ENCODE measurements around the gene ETV1. TPM values are rescaled to one million over a fixed set of nuclear protein-coding genes. Genes with fewer than 3 reads are reported as not detected.

Gene ETV1
- total RNA-seq, 1 experiment from 2014 or later: 68.5 TPM

DNA sequence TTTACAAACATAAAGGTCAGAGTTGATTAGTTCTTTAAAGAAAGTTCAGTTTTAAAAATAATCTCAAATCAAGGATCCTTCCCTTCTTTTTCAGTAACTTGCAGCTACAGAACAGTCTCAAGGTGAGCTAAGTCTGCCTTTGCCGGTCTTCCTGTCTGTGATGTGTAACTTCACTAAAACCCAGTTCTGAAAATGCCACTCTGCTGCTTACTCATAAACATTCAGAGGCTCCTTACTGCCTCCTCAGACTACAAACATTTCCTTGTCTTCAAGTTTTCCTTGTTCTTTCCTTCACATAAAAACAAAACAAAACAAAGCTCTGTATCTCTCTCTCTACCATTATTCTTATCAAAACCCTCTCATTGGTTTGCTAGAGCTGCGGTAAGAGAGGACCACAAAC lies 128.7 kb downstream of the ETV1 start:
- no peak for DNase-seq
- TF ChIP-seq, protein P1, sequence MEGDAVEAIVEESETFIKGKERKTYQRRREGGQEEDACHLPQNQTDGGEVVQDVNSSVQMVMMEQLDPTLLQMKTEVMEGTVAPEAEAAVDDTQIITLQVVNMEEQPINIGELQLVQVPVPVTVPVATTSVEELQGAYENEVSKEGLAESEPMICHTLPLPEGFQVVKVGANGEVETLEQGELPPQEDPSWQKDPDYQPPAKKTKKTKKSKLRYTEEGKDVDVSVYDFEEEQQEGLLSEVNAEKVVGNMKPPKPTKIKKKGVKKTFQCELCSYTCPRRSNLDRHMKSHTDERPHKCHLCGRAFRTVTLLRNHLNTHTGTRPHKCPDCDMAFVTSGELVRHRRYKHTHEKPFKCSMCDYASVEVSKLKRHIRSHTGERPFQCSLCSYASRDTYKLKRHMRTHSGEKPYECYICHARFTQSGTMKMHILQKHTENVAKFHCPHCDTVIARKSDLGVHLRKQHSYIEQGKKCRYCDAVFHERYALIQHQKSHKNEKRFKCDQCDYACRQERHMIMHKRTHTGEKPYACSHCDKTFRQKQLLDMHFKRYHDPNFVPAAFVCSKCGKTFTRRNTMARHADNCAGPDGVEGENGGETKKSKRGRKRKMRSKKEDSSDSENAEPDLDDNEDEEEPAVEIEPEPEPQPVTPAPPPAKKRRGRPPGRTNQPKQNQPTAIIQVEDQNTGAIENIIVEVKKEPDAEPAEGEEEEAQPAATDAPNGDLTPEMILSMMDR (conservative IDR thresholded peaks at IDR 0.05): no peak
- Histone ChIP-seq H2BK15ac (ENCODE audit: low read depth, low read length) (no peak overlapping the region), H4K91ac (ENCODE audit: insufficient read length, low read depth, low read length) (no peak overlapping the region), H2AFZ (ENCODE audit: low read length) (no peak overlapping the region), H2BK20ac (ENCODE audit: low read depth, low read length, poor library complexity, severe bottlenecking) (no peak overlapping the region), H4K5ac (ENCODE audit: insufficient read length, low read depth, low read length) (no peak overlapping the region), H2BK5ac (ENCODE audit: insufficient read length, low read length) (no peak overlapping the region), H3K23me2 (ENCODE audit: insufficient read length, low read depth, low read length, poor library complexity, severe bottlenecking) (no peaks in the 10 kb centered on the region), H3K27me3 (ENCODE audit: insufficient read depth, low read length) (no peaks in the 10 kb centered on the region), H4K8ac (replicated peaks; ENCODE audit: insufficient read length, low read depth, low read length) (no peak overlapping the region), H3K23ac (ENCODE audit: insufficient read length, low read depth, low read length) (no peak overlapping the region), H3K9ac (ENCODE audit: extremely low read depth, insufficient read length, low read length) (no peak overlapping the region), H2BK120ac (ENCODE audit: low read depth, low read length, poor library complexity, severe bottlenecking) (no peak overlapping the region), H3K79me2 (ENCODE audit: insufficient read depth, low read length) (no peaks in the 10 kb centered on the region), H3K79me1 (ENCODE audit: insufficient read depth, low read depth, low read length, poor library complexity, severe bottlenecking) (no peaks in the 10 kb centered on the region), H3K14ac (ENCODE audit: insufficient read depth, low read length) (no peak overlapping the region), H3K9me3 (ENCODE audit: control insufficient read depth, low read depth, low read length) (no peaks in the 10 kb centered on the region), H3K4ac (ENCODE audit: low read depth, low read length) (no peak overlapping the region), H3K56ac (ENCODE audit: insufficient read length, low read depth, low read length) (no peak overlapping the region), H3K18ac (ENCODE audit: insufficient read length, low read depth, low read length) (no peak overlapping the region), H2BK12ac (ENCODE audit: insufficient read length, low read depth, low read length) (no peak overlapping the region), H3K4me2 (ENCODE audit: insufficient read depth, insufficient read length, low read length) (no peak overlapping the region), H2AK5ac (ENCODE audit: insufficient read length, low read length) (no peak overlapping the region), H4K20me1 (ENCODE audit: control insufficient read depth, insufficient read depth, insufficient read length) (no peaks in the 10 kb centered on the region), H3K27ac (ENCODE audit: insufficient read length, low read depth, low read length) (no peak overlapping the region), H3K4me1 (ENCODE audit: insufficient read depth, low read length) (no peaks in the 10 kb centered on the region), H3T11ph (ENCODE audit: low read length) (no peak overlapping the region)
- Mint-ChIP-seq H3K4me3 (no peak overlapping the region), H3K36me3 (ENCODE audit: insufficient read depth in 1 of 3, low read depth in 3 of 3) (no peaks in the 10 kb centered on the region), H3K4me1 (peaks cover 0 to 4% of the 10 kb centered on the region in 2 experiments; a peak in 1 of 4 replicates), H3K27ac (no peak overlapping the region; a peak in 2 of 7 replicates), H3K27me3 (ENCODE audit: low read depth) (no peaks in the 10 kb centered on the region), H3K9me3 (no peaks in the 10 kb centered on the region; a peak in 1 of 5 replicates)
- no CpG with 5 or more reads among the region's 2 CpGs for WGBS (ENCODE audit: extremely low coverage, insufficient read length, low lambda C conversion rate)
